Mononuclear cell (primary cell): ENCODE results near the gene OR8D1. TPM values are rescaled to one million over a fixed set of nuclear protein-coding genes. Genes with fewer than 3 reads are reported as not detected.

Experiments
- total RNA-seq: library from RNA; depleted of rRNA; stranded (reverse); fragments of >200 nt; gene quantifications from one replicate; pipeline ENCODE4 v1.2.3, GENCODE V29; 2012

Gene OR8D1
- total RNA-seq, 1 donor, result under 0.01 TPM

Other genes starting within 250 kb of the OR8D1 start
- 6.6 TPM for gene VWA5A, start 198.5 kb downstream of the OR8D1 start, total RNA-seq
- gene OR10D3, start 130.6 kb downstream of the OR8D1 start, total RNA-seq, result not detected
- gene OR8G1, start 72.9 kb downstream of the OR8D1 start, total RNA-seq, result under 0.01 TPM
- gene OR8G5, start 57.6 kb downstream of the OR8D1 start, total RNA-seq, result not detected
- not detected for gene OR8D2, start 6.2 kb upstream of the OR8D1 start, total RNA-seq
- gene OR8B2, start 70.5 kb upstream of the OR8D1 start, total RNA-seq, result not detected
- not detected for gene OR8B3, start 85.1 kb upstream of the OR8D1 start, total RNA-seq
- gene OR8B4, start 110.9 kb upstream of the OR8D1 start, total RNA-seq, result not detected
- gene OR8B8, start 131.7 kb upstream of the OR8D1 start, total RNA-seq, result not detected
- not detected for gene OR8B12, start 229.7 kb upstream of the OR8D1 start, total RNA-seq